B cell (primary cell): ENCODE measurements around the gene KRTAP29-1. TPM values are rescaled to one million over a fixed set of nuclear protein-coding genes. Genes with fewer than 3 reads are reported as not detected.

Source experiments
- ATAC-seq: fragments of 200-7000 bp; cut with Tn5 transposase; one replicate; pipeline ENCODE4 v1.10.0; 2021; ENCODE audit warnings: low read depth, mild to moderate bottlenecking, moderate number of reproducible peaks, moderate library complexity
- CTCF ChIA-PET: fragments of 350-600 bp; sonication (Branson Sonifier 250); formaldehyde crosslinking; loops from one replicate; lab custom pipeline; 2021; ENCODE audit warnings: antibody characterized with exemption, inconsistent platforms; lab: Charles Lee
- POLR2A ChIA-PET: fragments of 350-600 bp; sonication (Branson Sonifier 250); formaldehyde crosslinking; loops from one replicate; lab custom pipeline; 2021; ENCODE audit warnings: antibody characterized with exemption; lab: Charles Lee
- DNase-seq: peaks from one replicate; pipeline ENCODE4 v3.0.0; 2013
- H2AFZ ChIP-seq: 2 replicates; pipeline ENCODE4 v1.6.1; 2012; ENCODE audit warnings: mild to moderate bottlenecking, low read depth, low read length; ENCODE audit not compliant: insufficient read depth, poor library complexity, severe bottlenecking
- H3K27ac ChIP-seq, 2 donors: 1 replicate in 1 of 2; 2 replicates in 1 of 2; pipeline ENCODE4 v1.5.1; 2012 to 2013; ENCODE audit warnings: low read length in 2 of 2, mild to moderate bottlenecking in 2 of 2, moderate library complexity in 1 of 2
- H3K27me3 ChIP-seq, 4 experiments: fragments of 200-600 bp in 1 of 4; sonication (generic) in 1 of 4; replicated peaks in 1 of 4; 1 replicate in 2 of 4; 2 replicates in 2 of 4; pipeline versions ENCODE4 v1.6.1 to v1.7.0; 2013 to 2016; ENCODE audit warnings: low read length in 3 of 4, mild to moderate bottlenecking in 2 of 4, mixed read lengths in 1 of 4, moderate library complexity in 1 of 4; ENCODE audit not compliant: insufficient read depth in 4 of 4, control insufficient read depth in 3 of 4; ENCODE audit errors: control extremely low read depth in 1 of 4
- H3K36me3 ChIP-seq, 2 experiments: replicated peaks in 1 of 2; 1 replicate in 1 of 2; 2 replicates in 1 of 2; pipeline versions ENCODE4 v1.6.1 to v1.7.1; 2013; ENCODE audit warnings: low read length in 1 of 2; ENCODE audit not compliant: insufficient read depth in 2 of 2, control insufficient read depth in 1 of 2; ENCODE audit errors: control extremely low read depth in 1 of 2, extremely low read depth in 1 of 2
- H3K4me1 ChIP-seq, 2 donors: fragments of 200-600 bp in 1 of 2; sonication (generic) in 1 of 2; 1 replicate in 1 of 2; 2 replicates in 1 of 2; pipeline versions ENCODE4 v1.5.1 to v1.6.1; 2013 to 2017; ENCODE audit warnings: low read length in 2 of 2; ENCODE audit not compliant: control insufficient read depth in 2 of 2, insufficient read depth in 2 of 2
- H3K4me2 ChIP-seq: replicated peaks from 2 replicates; pipeline ENCODE3; 2012; ENCODE audit warnings: mild to moderate bottlenecking, low read depth, low read length; ENCODE audit not compliant: poor library complexity, severe bottlenecking
- H3K4me3 ChIP-seq, 5 experiments: fragments of 200-600 bp in 1 of 5; sonication (generic) in 1 of 5; 1 replicate in 3 of 5; 2 replicates in 2 of 5; pipeline versions ENCODE4 v1.5.1 to v1.7.0; 2011 to 2016; ENCODE audit warnings: low read length in 4 of 5, mild to moderate bottlenecking in 4 of 5, low read depth in 2 of 5, control low read depth in 1 of 5, moderate library complexity in 1 of 5; ENCODE audit not compliant: insufficient read depth in 1 of 5; ENCODE audit errors: control extremely low read depth in 1 of 5, extremely low read depth in 1 of 5
- H3K79me2 ChIP-seq: fragments of 200-600 bp; sonication (generic); one replicate; pipeline ENCODE4 v1.6.0; 2016; ENCODE audit warnings: low read length; ENCODE audit not compliant: control insufficient read depth, insufficient read depth
- H3K9ac ChIP-seq: fragments of 200-600 bp; sonication (generic); 2 replicates; pipeline ENCODE4 v1.6.1; 2017; ENCODE audit warnings: mild to moderate bottlenecking, low read length, moderate library complexity
- H3K9me3 ChIP-seq, 3 donors: one replicate each; pipeline versions ENCODE4 v1.6.1 to v1.7.1; 2013; ENCODE audit warnings: low read length in 2 of 3; ENCODE audit not compliant: control insufficient read depth in 2 of 3, insufficient read depth in 1 of 3; ENCODE audit errors: control extremely low read depth in 1 of 3
- H4K20me1 ChIP-seq: 2 replicates; pipeline ENCODE4 v1.6.0; 2012; ENCODE audit warnings: mild to moderate bottlenecking, low read length; ENCODE audit not compliant: insufficient read depth, control insufficient read depth, poor library complexity, severe bottlenecking
- H3K27ac Mint-ChIP-seq: one replicate; pipeline ENCODE4 v1.8.0; 2021; ENCODE audit warnings: mixed read lengths
- H3K27me3 Mint-ChIP-seq: one replicate; pipeline ENCODE4 v1.8.0; 2021; ENCODE audit warnings: mixed read lengths
- H3K4me1 Mint-ChIP-seq: one replicate; pipeline ENCODE4 v1.8.0; 2021; ENCODE audit warnings: mixed read lengths
- H3K4me3 Mint-ChIP-seq: one replicate; pipeline ENCODE4 v1.8.0; 2021; ENCODE audit warnings: mixed read lengths
- H3K9me3 Mint-ChIP-seq: one replicate; pipeline ENCODE4 v1.8.0; 2022; ENCODE audit warnings: mixed read lengths; ENCODE audit not compliant: insufficient read depth
- CTCF ChIP-seq: fragments of 200-600 bp; IDR thresholded peaks from one replicate; pipeline ENCODE4 v1.8.0; 2022; ENCODE audit warnings: antibody characterized with exemption, mild to moderate bottlenecking
- EZH2 ChIP-seq: IDR thresholded peaks from 2 replicates; pipeline ENCODE4 v1.6.1; 2012; ENCODE audit warnings: borderline replicate concordance, low read depth, mild to moderate bottlenecking, moderate library complexity, low read length; ENCODE audit not compliant: insufficient read depth, poor library complexity, severe bottlenecking
- WGBS: methylation state at CpG from one replicate; pipeline ENCODE4 v1.1.5; 2013; ENCODE audit warnings: missing lambda C conversion rate; ENCODE audit not compliant: insufficient coverage; 5-methylcytosine and 5-hydroxymethylcytosine counted together
- intact Hi-C: fragments of 100-400 bp; cut with micrococcal nuclease; formaldehyde crosslinking; loops from one replicate; pipeline ENCODE4 v1.10.0; 2022
- polyA plus RNA-seq: library from polyadenylated mRNA; depleted of rRNA; stranded (reverse); fragments of >200 nt; gene quantifications from 2 replicates; pipeline ENCODE4 v1.2.3, GENCODE V29; 2012
- total RNA-seq, 2 donors: library from RNA; stranded (reverse); fragments of 120-200 nt in 1 of 2; gene quantifications; 1 replicate in 1 of 2; 2 replicates in 1 of 2; pipeline versions ENCODE4 v1.2.3 to v1.2.4, GENCODE V29; 2013 to 2022

KRTAP29-1 gene
- total and polyA plus RNA-seq, 2 donors (not counting 1 experiment from before 2014, with no cell fraction given) = 0.43 TPM; not detected in 1

DNA sequence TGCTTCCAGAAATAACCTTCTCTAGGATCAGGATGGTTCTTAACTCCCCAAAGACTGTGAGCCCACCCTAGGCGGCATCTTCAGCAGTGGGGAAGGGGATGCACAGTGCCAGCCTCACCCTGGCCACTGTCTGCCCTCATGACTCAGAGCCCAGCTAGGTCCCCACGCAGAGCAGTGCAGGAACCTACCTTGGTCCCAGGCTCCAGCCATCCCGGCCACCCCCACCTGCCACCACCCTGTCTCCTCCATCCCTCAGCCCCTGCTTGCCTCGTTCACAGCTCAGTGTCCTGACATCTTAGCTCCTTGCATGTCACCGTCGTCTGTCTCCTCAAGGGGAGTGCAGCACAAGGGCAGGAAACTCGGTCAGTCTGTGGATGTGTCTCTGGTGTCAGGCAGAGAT is 29.0 kb upstream of the KRTAP29-1 start:
- no peak for DNase-seq
- Histone ChIP-seq H3K4me1 (peaks cover 0 to 3% of the 10 kb centered on the region in 2 donors), H3K79me2 (no peaks in the 10 kb centered on the region), H3K4me2 (no peak overlapping the region), H3K27me3 (peaks cover 0 to 15% (median 1%) of the 10 kb centered on the region in 4 experiments), H3K27ac (no peak overlapping the region), H3K9ac (no peak overlapping the region), H3K4me3 (no peak overlapping the region), H3K9me3 (no peaks in the 10 kb centered on the region), H3K36me3 (no peaks in the 10 kb centered on the region), H2AFZ (no peak overlapping the region), H4K20me1 (no peaks in the 10 kb centered on the region)
- intact Hi-C loops = no loop called here
- peaks cover 13% of the 10 kb centered on the region for H3K27me3 Mint-ChIP-seq
- CTCF ChIA-PET = interaction anchor here (1.6 kb wide), 1 partner anchor 9 kb away, joined by 6 read pairs; no protein-coding TSS in a partner anchor
- no peaks in the 10 kb centered on the region for H3K9me3 Mint-ChIP-seq
- H3K4me1 Mint-ChIP-seq = peaks cover 6% of the 10 kb centered on the region
- POLR2A ChIA-PET = no interaction called here
- WGBS = 92% methylated on average over 6 of the region's 7 CpGs
- H3K27ac Mint-ChIP-seq = no peak overlapping the region
- no peak for ATAC-seq
- no peak overlapping the region for H3K4me3 Mint-ChIP-seq
- TF ChIP-seq EZH2 (no peak), CTCF (no peak)

- no peak overlapping the region for H3K4me3 ChIP-seq
- intact Hi-C loops = loop anchor here (10.0 kb wide), 1 partner anchor 525 kb away; no protein-coding TSS in a partner anchor
- H3K4me2 ChIP-seq = no peak overlapping the region
- H3K27ac ChIP-seq = no peak overlapping the region
- Mint-ChIP-seq H3K4me3 (no peak overlapping the region), H3K27ac (no peak overlapping the region), H3K9me3 (no peaks in the 10 kb centered on the region), H3K4me1 (peaks cover 5% of the 10 kb centered on the region), H3K27me3 (peaks cover 9% of the 10 kb centered on the region)
- no peak overlapping the region for H3K9ac ChIP-seq
- H3K27me3 ChIP-seq = peaks cover 0 to 9% (median 1%) of the 10 kb centered on the region in 4 experiments
- ChIA-PET POLR2A (no interaction called here), CTCF (interaction anchor here (0.8 to 1.8 kb wide), 5 partner anchors 9 to 710 kb away, joined by 3 to 6 read pairs (median 4); no protein-coding TSS in a partner anchor)
- H3K79me2 ChIP-seq = no peaks in the 10 kb centered on the region
- no peaks in the 10 kb centered on the region for H3K36me3 ChIP-seq
- 73% methylated on average over 10 of the region's 13 CpGs for WGBS
- no peak for ATAC-seq
- H2AFZ ChIP-seq = no peak overlapping the region
- no peaks in the 10 kb centered on the region for H4K20me1 ChIP-seq
- DNase-seq = peak; percentile 36
- H3K4me1 ChIP-seq = peaks cover 0 to 2% of the 10 kb centered on the region in 2 donors
- H3K9me3 ChIP-seq = no peaks in the 10 kb centered on the region
- TF ChIP-seq EZH2 (no peak), CTCF (peak; percentile 34)
These were observed 26.8 kb upstream of the KRTAP29-1 start for GRCh38 chr17:41329279-41329948.
